Measurements from ENCODE around the gene TRAPPC11.

Gene TRAPPC11

DNA sequence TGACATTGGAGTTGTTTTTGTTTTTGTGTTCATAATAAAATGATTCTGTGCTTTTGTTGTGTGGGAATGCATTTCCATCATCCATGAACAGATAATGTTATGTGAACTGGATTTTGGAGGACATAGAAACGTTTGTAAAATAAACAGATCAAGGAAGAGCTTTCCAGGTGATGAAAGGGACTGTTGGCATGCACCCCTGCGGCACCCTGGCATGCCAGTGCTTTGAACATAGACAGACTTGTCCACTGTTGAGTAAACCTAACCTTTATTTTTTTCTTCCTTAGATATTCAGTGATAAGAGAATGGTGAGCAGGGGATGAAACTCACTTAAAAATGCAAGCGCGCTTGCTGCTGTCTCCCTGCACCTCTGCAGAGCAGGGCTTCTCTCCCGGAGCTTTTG is 59.8 kb downstream of the TRAPPC11 start:
- H3K27me3 ChIP-seq (ENCODE audit: insufficient read depth, low read length, poor library complexity) = no peaks in the 10 kb centered on the region
- H4K20me1 ChIP-seq (ENCODE audit: insufficient read depth, low read length) = no peaks in the 10 kb centered on the region
- TF ChIP-seq EZH2 (IDR thresholded peaks at IDR 0.05; ENCODE audit: borderline replicate concordance, low read depth, low read length, severe bottlenecking) = no peak
- TF ChIP-seq, protein P1, sequence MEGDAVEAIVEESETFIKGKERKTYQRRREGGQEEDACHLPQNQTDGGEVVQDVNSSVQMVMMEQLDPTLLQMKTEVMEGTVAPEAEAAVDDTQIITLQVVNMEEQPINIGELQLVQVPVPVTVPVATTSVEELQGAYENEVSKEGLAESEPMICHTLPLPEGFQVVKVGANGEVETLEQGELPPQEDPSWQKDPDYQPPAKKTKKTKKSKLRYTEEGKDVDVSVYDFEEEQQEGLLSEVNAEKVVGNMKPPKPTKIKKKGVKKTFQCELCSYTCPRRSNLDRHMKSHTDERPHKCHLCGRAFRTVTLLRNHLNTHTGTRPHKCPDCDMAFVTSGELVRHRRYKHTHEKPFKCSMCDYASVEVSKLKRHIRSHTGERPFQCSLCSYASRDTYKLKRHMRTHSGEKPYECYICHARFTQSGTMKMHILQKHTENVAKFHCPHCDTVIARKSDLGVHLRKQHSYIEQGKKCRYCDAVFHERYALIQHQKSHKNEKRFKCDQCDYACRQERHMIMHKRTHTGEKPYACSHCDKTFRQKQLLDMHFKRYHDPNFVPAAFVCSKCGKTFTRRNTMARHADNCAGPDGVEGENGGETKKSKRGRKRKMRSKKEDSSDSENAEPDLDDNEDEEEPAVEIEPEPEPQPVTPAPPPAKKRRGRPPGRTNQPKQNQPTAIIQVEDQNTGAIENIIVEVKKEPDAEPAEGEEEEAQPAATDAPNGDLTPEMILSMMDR (IDR thresholded peaks at IDR 0.05; ENCODE audit: borderline replicate concordance, extremely low read depth, low read length, poor library complexity, severe bottlenecking) = no peak
- no peak overlapping the region for H3K27ac ChIP-seq (ENCODE audit: low read length)
- no peak overlapping the region for H3K4me3 ChIP-seq (ENCODE audit: low read depth in 1 of 2, low read length in 2 of 2)
- no peaks in the 10 kb centered on the region for H3K79me2 ChIP-seq (ENCODE audit: insufficient read depth, low read length)
- ATAC-seq (ENCODE audit: insufficient read depth, low read depth) = no peak
- no peak overlapping the region for H2AFZ ChIP-seq (ENCODE audit: low read depth, low read length)
- no peak for DNase-seq
- H3K36me3 ChIP-seq (ENCODE audit: insufficient read depth, low read length) = no peaks in the 10 kb centered on the region; the same call in 1 of the 2 replicates
- H3K4me2 ChIP-seq (ENCODE audit: insufficient read depth, low read length) = no peak overlapping the region
- peaks cover 3% of the 10 kb centered on the region for H3K9me3 ChIP-seq (ENCODE audit: insufficient read depth, low read length, severe bottlenecking)
- no peak overlapping the region for H3K9ac ChIP-seq (ENCODE audit: low read depth, low read length)
- no peaks in the 10 kb centered on the region for H3K4me1 ChIP-seq (ENCODE audit: insufficient read depth, low read length)

DNA sequence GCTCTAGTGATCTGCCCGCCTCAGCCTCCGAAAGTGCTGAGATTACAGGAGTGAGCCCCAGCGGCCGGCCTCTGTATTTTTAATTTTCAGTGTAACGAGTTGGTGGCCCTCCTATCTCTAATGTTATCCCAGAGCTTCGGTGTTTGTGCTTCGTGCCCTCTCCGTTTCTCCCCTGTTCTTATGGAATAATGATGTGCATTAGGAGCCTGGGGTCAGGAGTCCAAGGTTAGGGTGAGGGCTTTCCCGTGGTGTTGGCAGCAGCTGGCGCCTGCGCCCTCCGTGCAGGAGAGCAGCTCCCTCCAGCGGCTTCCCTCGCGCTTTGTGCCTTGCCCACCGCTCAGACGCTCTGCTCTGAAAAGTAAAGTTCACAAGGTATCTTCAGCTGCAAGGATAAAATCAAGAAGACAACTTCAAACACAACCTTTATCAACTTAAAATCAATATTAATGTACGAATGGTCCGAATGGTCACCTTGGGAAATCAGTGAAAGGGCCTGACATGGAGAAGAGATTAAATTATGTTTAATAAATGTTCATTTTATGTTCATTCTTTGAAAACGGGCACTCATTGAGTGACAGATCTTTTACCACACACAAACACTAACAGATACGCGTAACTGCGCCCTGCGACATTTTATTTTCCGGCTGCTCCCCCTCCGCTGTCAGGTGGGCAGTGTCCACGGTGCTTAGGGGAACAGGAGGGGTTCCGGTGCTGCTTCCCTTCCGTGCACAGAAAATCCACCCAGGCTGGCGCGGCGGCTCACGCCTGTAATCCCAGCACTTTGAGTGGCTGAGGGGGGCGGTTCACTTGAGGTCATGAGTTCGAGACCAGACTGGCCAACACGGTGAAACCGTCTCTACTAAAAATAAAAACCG is 62.4 kb downstream of the TRAPPC11 start:
- Histone ChIP-seq H2AFZ (ENCODE audit: low read depth, low read length) (no peak overlapping the region), H3K4me1 (ENCODE audit: insufficient read depth, low read length) (no peaks in the 10 kb centered on the region), H3K27me3 (ENCODE audit: insufficient read depth, low read length, poor library complexity) (no peaks in the 10 kb centered on the region), H3K9ac (ENCODE audit: low read depth, low read length) (no peak overlapping the region), H4K20me1 (ENCODE audit: insufficient read depth, low read length) (no peaks in the 10 kb centered on the region), H3K4me3 (ENCODE audit: low read depth in 1 of 2, low read length in 2 of 2) (no peak overlapping the region), H3K9me3 (ENCODE audit: insufficient read depth, low read length, severe bottlenecking) (peaks cover 3% of the 10 kb centered on the region), H3K4me2 (ENCODE audit: insufficient read depth, low read length) (no peak overlapping the region), H3K79me2 (ENCODE audit: insufficient read depth, low read length) (no peaks in the 10 kb centered on the region), H3K27ac (ENCODE audit: low read length) (no peak overlapping the region), H3K36me3 (ENCODE audit: insufficient read depth, low read length) (no peaks in the 10 kb centered on the region)
- no peak for ATAC-seq (ENCODE audit: insufficient read depth, low read depth)
- no peak for TF ChIP-seq EZH2 (IDR thresholded peaks at IDR 0.05; ENCODE audit: borderline replicate concordance, low read depth, low read length, severe bottlenecking)
- TF ChIP-seq, protein P1 (IDR thresholded peaks at IDR 0.05; ENCODE audit: borderline replicate concordance, extremely low read depth, low read length, poor library complexity, severe bottlenecking) = no peak
- no peak for DNase-seq

DNA sequence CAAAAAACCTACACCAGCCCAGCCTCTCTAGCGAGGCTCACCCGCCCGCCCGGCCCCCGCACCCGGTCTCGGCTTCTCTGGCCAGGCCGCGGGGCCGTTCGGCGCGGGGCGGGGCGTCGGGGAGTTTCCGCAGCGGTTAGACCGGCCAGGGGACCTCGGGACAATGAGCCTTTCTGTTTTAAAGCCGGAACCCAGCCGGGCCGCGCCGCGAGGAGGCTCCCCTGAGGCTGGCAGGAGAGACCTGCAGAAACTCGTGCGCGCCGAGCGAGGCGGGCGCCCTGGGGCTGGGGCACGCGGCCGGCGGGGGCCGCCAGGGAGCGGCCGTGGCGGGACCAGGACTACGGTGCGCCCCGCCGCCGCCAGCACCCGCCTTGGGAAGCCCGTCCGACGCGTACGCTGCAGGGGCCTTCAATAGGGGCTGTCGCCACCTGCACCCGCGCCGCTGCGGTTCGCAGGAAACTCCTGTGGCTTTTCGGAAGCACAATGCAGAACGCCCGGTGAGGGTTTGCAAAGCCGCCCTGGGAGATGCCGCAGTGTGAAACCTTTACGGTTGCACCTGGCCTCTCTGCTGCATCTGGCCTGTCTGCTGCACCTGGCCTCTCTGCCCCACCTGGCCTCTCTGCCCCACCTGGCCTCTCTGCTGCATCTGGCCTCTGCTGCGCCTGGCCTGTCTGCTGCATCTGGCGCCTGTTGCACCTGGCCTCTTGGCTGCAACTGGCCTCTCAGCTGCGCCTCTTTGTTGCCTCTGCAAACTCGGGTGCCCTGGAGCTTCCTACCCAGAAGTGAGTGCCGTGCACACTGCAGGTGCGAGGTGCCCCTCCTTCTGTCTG is 63.9 kb downstream of the TRAPPC11 start:
- Histone ChIP-seq H4K20me1 (ENCODE audit: insufficient read depth, low read length) (no peaks in the 10 kb centered on the region), H3K4me2 (ENCODE audit: insufficient read depth, low read length) (no peak overlapping the region), H3K4me3 (ENCODE audit: low read depth in 1 of 2, low read length in 2 of 2) (no peak overlapping the region), H3K4me1 (ENCODE audit: insufficient read depth, low read length) (no peaks in the 10 kb centered on the region), H2AFZ (ENCODE audit: low read depth, low read length) (no peak overlapping the region), H3K36me3 (ENCODE audit: insufficient read depth, low read length) (no peaks in the 10 kb centered on the region), H3K27ac (ENCODE audit: low read length) (no peak overlapping the region), H3K27me3 (ENCODE audit: insufficient read depth, low read length, poor library complexity) (no peaks in the 10 kb centered on the region), H3K79me2 (ENCODE audit: insufficient read depth, low read length) (no peaks in the 10 kb centered on the region), H3K9me3 (ENCODE audit: insufficient read depth, low read length, severe bottlenecking) (peaks cover 3% of the 10 kb centered on the region), H3K9ac (ENCODE audit: low read depth, low read length) (no peak overlapping the region)
- no peak for TF ChIP-seq EZH2 (IDR thresholded peaks at IDR 0.05; ENCODE audit: borderline replicate concordance, low read depth, low read length, severe bottlenecking)
- TF ChIP-seq, protein P1 (IDR thresholded peaks at IDR 0.05; ENCODE audit: borderline replicate concordance, extremely low read depth, low read length, poor library complexity, severe bottlenecking) = no peak
- no peak for DNase-seq
- ATAC-seq (ENCODE audit: insufficient read depth, low read depth) = no peak

Measured in DND-41 (cell line).